GM13977 (cell line): ENCODE results near the gene AUH.
A peak's percentile ranks its signal among the peaks of the same experiment; 100 is the strongest.

Experiments used
- DNase-seq: peaks from one replicate; pipeline ENCODE4 v3.0.0; 2012; ENCODE audit warnings: low spot score
- CTCF ChIP-seq: IDR thresholded peaks from 2 replicates; pipeline ENCODE4 v1.5.1; 2012; ENCODE audit warnings: mild to moderate bottlenecking, control low read depth; ENCODE audit not compliant: insufficient read depth; ENCODE audit errors: extremely low read depth, missing control alignments
- in situ Hi-C: fragments of 300-500 bp; cut with MboI; formaldehyde crosslinking; loops from one replicate; pipeline ENCODE4 v1.12.0; 2022; ENCODE audit warnings: low sequenced_read_pairs, low pct_unique_long_range_greater_than_20kb, mixed read lengths, inconsistent platforms; ENCODE audit not compliant: unreplicated experiment

The AUH gene

GRCh38 chr9:91196103-91196950 lies 165.4 kb downstream of the AUH start:
- in situ Hi-C loops, result no loop called here
- DNase-seq, result no peak
- TF ChIP-seq CTCF, result no peak

- no peak for TF ChIP-seq CTCF
- in situ Hi-C loops, result no loop called here
Measured at GRCh38 chr9:91195372-91196012, 166.2 kb downstream of the AUH start.

GRCh38 chr9:91193658-91194391 lies 167.9 kb downstream of the AUH start:
- peak; percentile 59 for DNase-seq
- in situ Hi-C loops, result no loop called here
- peak; percentile 15 for TF ChIP-seq CTCF

More at GRCh38 chr9:91195372-91196012, 166.2 kb downstream of the AUH start:
- no peak for DNase-seq

- peak; percentile 7 for TF ChIP-seq CTCF
- DNase-seq, result no peak
- in situ Hi-C loops, result no loop called here
Measured at GRCh38 chr9:91193087-91193657, 168.5 kb downstream of the AUH start.

GRCh38 chr9:91192381-91193086 lies 169.2 kb downstream of the AUH start:
- no peak for TF ChIP-seq CTCF
- DNase-seq, result no peak
- in situ Hi-C loops, result no loop called here
